HepG2 (cell line): ENCODE results near the gene AIP. TPM values are rescaled to one million over a fixed set of nuclear protein-coding genes. Genes with fewer than 3 reads are reported as not detected.

Experiments
- DNMT3B ChIP-seq: conservative IDR thresholded peaks from 2 replicates; pipeline ENCODE4 v1.6.1; 2016; ENCODE audit warnings: missing biosample characterization, control low read depth
- GABPA ChIP-seq, 2 experiments: IDR thresholded peaks; 2 replicates each; pipeline ENCODE4 v1.6.1; 2011 to 2016; ENCODE audit warnings: low read depth in 2 of 2, low read length in 1 of 2, missing biosample characterization in 1 of 2, missing genetic modification characterization in 1 of 2
- HINFP ChIP-seq: sonication (generic); formaldehyde crosslinking; IDR thresholded peaks from 2 replicates; pipeline ENCODE4 v1.4.0; 2020; ENCODE audit warnings: low read depth, mild to moderate bottlenecking, missing genetic modification reagents
- HIVEP1 ChIP-seq: sonication (generic); formaldehyde crosslinking; IDR thresholded peaks from 2 replicates; pipeline ENCODE4 v1.4.0; 2020; ENCODE audit warnings: mild to moderate bottlenecking, missing genetic modification reagents
- MBNL3 ChIP-seq: fragments of 250-450 bp; sonication (Bioruptor Pico); conservative IDR thresholded peaks from 2 replicates; pipeline ENCODE4 v1.8.0; 2022; ENCODE audit warnings: mild to moderate bottlenecking, inconsistent platforms
- MEIS2 ChIP-seq: sonication (generic); formaldehyde crosslinking; IDR thresholded peaks from 2 replicates; pipeline ENCODE4 v1.9.0; 2021; ENCODE audit warnings: mild to moderate bottlenecking, missing genetic modification reagents
- MYNN ChIP-seq: sonication (generic); formaldehyde crosslinking; IDR thresholded peaks from 2 replicates; pipeline ENCODE4 v1.4.0; 2020; ENCODE audit warnings: mild to moderate bottlenecking, low read depth, missing genetic modification reagents
- NFIC ChIP-seq: IDR thresholded peaks from 2 replicates; pipeline ENCODE4 v1.6.1; 2012; ENCODE audit warnings: mild to moderate bottlenecking, low read length, inconsistent platforms
- NFRKB ChIP-seq: fragments of 450-650 bp; IDR thresholded peaks from 2 replicates; pipeline ENCODE4 v1.6.1; 2017
- PHF8 ChIP-seq: sonication (generic); formaldehyde crosslinking; IDR thresholded peaks from 2 replicates; pipeline ENCODE4 v1.5.0; 2020; ENCODE audit warnings: missing genetic modification reagents
- POLR2A ChIP-seq, 2 experiments: IDR thresholded peaks; 2 replicates each; pipeline ENCODE4 v1.6.1; 2011; ENCODE audit warnings: low read depth in 2 of 2, low read length in 2 of 2, mild to moderate bottlenecking in 1 of 2, moderate library complexity in 1 of 2; ENCODE audit not compliant: insufficient read depth in 1 of 2
- PRDM15 ChIP-seq: sonication (generic); formaldehyde crosslinking; IDR thresholded peaks from 2 replicates; pipeline ENCODE4 v1.4.0; 2020; ENCODE audit warnings: missing genetic modification reagents
- RAD51 ChIP-seq: fragments of 450-650 bp; IDR thresholded peaks from 2 replicates; pipeline ENCODE4 v1.6.1; 2016; ENCODE audit warnings: borderline replicate concordance
- RBM22 ChIP-seq: fragments of 200-400 bp; formaldehyde crosslinking; optimal IDR thresholded peaks from 2 replicates; pipeline ENCODE3; 2017; ENCODE audit warnings: mild to moderate bottlenecking, low read length, moderate library complexity
- RFX5 ChIP-seq: IDR thresholded peaks from 2 replicates; pipeline ENCODE4 v1.6.1; 2011; ENCODE audit warnings: low read depth, low read length, improper control_type of control experiment
- SMARCE1 ChIP-seq: fragments of 450-650 bp; IDR thresholded peaks from 2 replicates; pipeline ENCODE4 v1.6.1; 2017; ENCODE audit warnings: borderline replicate concordance
- SNAI1 ChIP-seq: sonication (generic); formaldehyde crosslinking; IDR thresholded peaks from 2 replicates; pipeline ENCODE4 v1.5.0; 2020; ENCODE audit warnings: mild to moderate bottlenecking, missing genetic modification reagents, borderline replicate concordance
- SPEN ChIP-seq: sonication (generic); formaldehyde crosslinking; IDR thresholded peaks from 2 replicates; pipeline ENCODE4 v1.5.1; 2020; ENCODE audit warnings: low read depth, mild to moderate bottlenecking, missing genetic modification reagents
- THAP11 ChIP-seq: IDR thresholded peaks from 2 replicates; pipeline ENCODE4 v1.6.1; 2016; ENCODE audit warnings: missing biosample characterization, missing genetic modification reagents
- ZFP62 ChIP-seq: sonication (generic); formaldehyde crosslinking; IDR thresholded peaks from 2 replicates; pipeline ENCODE4 v1.4.0; 2020; ENCODE audit warnings: missing genetic modification reagents
- ZMYM3 ChIP-seq: sonication (generic); formaldehyde crosslinking; IDR thresholded peaks from 2 replicates; pipeline ENCODE4 v1.5.1; 2020; ENCODE audit warnings: mild to moderate bottlenecking, missing genetic modification reagents
- ZNF17 ChIP-seq: sonication (generic); formaldehyde crosslinking; IDR thresholded peaks from 2 replicates; pipeline ENCODE4 v1.5.0; 2020; ENCODE audit warnings: mild to moderate bottlenecking, missing genetic modification reagents
- ZNF251 ChIP-seq: sonication (generic); formaldehyde crosslinking; IDR thresholded peaks from 2 replicates; pipeline ENCODE4 v1.9.0; 2021; ENCODE audit warnings: mild to moderate bottlenecking, missing genetic modification reagents
- polyA plus RNA-seq, 8 experiments: library from polyadenylated mRNA; depleted of rRNA in 3 of 8; stranded (reverse) in 7 of 8; unstranded in 1 of 8; fragments of >200 nt; fragmentation: Illumina TruSeq in 4 of 8; extraction: Trizol in 4 of 8; gene quantifications; 2 replicates each; pipeline versions ENCODE4 v1.2.1 to v1.2.3, GENCODE V29; 2011 to 2016; ENCODE audit warnings: low read depth in 4 of 8, missing spikeins in 1 of 8, mixed read lengths in 1 of 8; ENCODE audit not compliant: insufficient read depth in 1 of 8
- total RNA-seq, 5 experiments: library from RNA; depleted of rRNA; stranded (reverse); fragments of >200 nt; fragmentation: Illumina TruSeq; extraction: Trizol; gene quantifications; 2 replicates each; pipeline ENCODE4 v1.2.3, GENCODE V29; 2016; ENCODE audit warnings: low read depth in 1 of 5
- TF ChIP-seq, protein P1 (sequence below): sonication (generic); formaldehyde crosslinking; IDR thresholded peaks from 2 replicates; pipeline ENCODE4 v1.9.0; 2022; ENCODE audit warnings: low read depth, missing genetic modification reagents

AIP gene
- total and polyA plus RNA-seq, 2 of the 13 experiments (the other 11 are each of a cell fraction or from before 2014, with no cell fraction given): 51.8 to 110 TPM

DNA sequence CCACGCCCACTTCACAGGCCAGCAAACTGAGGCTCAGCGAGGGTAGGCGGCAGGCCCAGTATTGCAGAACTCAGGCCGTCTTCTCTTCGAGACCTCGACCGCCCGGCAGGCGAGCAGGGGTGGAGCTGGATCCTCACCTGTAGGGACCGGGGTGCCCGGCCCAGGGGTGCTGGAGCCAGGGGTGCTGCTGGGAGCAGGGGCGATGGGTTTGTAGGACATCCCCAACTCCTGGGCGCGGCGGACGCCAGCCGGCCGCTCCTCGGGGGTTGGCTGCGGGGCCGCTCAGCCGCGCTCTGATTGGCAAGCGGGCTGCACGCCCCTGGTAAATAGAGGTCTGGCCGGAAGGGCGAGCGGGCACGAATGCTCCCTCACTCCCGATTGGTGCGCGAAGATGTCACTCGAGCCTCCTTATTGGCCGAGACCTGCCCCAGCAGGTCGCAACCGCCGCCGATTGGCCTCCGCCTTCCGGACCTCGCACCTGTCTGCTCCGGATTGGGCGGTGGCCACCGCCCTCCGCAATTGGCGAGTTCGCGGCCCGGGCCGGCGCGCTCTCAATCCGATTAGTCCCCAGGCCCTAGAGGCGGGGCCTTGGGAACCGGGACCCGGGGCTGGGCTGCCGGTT lies 25.1 kb downstream of the AIP start, which contains the start of gene CDK2AP2 (continued):
- TF ChIP-seq THAP11 (CRISPR knock-in tag): peak; percentile 83; the same call in 1 of the 2 replicates
- TF ChIP-seq SNAI1 (CRISPR knock-in tag): 0 out of 2 replicates have a peak, but pooled peaks have one; percentile 51
- TF ChIP-seq POLR2A (IDR thresholded peaks at IDR 0.05; ENCODE audit: insufficient read depth in 1 of 2, low read depth in 2 of 2, low read length in 2 of 2): no peak; a peak in 1 of 4 replicates
- no peak for TF ChIP-seq MYNN
- no peak for TF ChIP-seq GABPA (IDR thresholded peaks at IDR 0.05; ENCODE audit: low read depth, low read length)
- TF ChIP-seq GABPA (CRISPR knock-in tag; IDR thresholded peaks at IDR 0.05; ENCODE audit: low read depth): peak; percentile 85
- no peak for TF ChIP-seq ZFP62 (CRISPR knock-in tag)
- no peak for TF ChIP-seq DNMT3B (CRISPR knock-in tag)
- no peak for TF ChIP-seq RAD51
- peak; percentile 40 for TF ChIP-seq MEIS2 (CRISPR knock-in tag)
- peak; percentile 100 for TF ChIP-seq ZMYM3 (CRISPR knock-in tag)
- TF ChIP-seq, protein P1, sequence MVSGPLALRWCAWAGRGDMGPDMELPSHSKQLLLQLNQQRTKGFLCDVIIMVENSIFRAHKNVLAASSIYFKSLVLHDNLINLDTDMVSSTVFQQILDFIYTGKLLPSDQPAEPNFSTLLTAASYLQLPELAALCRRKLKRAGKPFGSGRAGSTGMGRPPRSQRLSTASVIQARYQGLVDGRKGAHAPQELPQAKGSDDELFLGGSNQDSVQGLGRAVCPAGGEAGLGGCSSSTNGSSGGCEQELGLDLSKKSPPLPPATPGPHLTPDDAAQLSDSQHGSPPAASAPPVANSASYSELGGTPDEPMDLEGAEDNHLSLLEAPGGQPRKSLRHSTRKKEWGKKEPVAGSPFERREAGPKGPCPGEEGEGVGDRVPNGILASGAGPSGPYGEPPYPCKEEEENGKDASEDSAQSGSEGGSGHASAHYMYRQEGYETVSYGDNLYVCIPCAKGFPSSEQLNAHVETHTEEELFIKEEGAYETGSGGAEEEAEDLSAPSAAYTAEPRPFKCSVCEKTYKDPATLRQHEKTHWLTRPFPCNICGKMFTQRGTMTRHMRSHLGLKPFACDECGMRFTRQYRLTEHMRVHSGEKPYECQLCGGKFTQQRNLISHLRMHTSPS (CRISPR knock-in tag): no peak
- peak; percentile 78 for TF ChIP-seq PHF8 (CRISPR knock-in tag)
- no peak for TF ChIP-seq NFIC
- no peak for TF ChIP-seq ZNF251 (CRISPR knock-in tag)
- TF ChIP-seq SMARCE1: no peak
- no peak for TF ChIP-seq ZNF17 (CRISPR knock-in tag)
- no peak; the same call in 1 of the 2 replicates for TF ChIP-seq HIVEP1
- no peak for TF ChIP-seq NFRKB
- no peak for TF ChIP-seq RFX5
- 0 out of 2 replicates have a peak, but pooled peaks have one; percentile 38 for TF ChIP-seq PRDM15 (CRISPR knock-in tag)
- no peak for TF ChIP-seq RBM22
- no peak for TF ChIP-seq MBNL3 (CRISPR knock-in tag)
- TF ChIP-seq SPEN (CRISPR knock-in tag): no peak; the same call in 1 of the 2 replicates
- 0 out of 2 replicates have a peak, but pooled peaks have one; percentile 35 for TF ChIP-seq HINFP (CRISPR knock-in tag)
